SK-N-SH (cell line): ENCODE data around the gene FHL5. TPM values are rescaled to one million over a fixed set of nuclear protein-coding genes. Genes with fewer than 3 reads are reported as not detected.

ENCODE experiments used
- CTCF ChIA-PET: fragments of 300-600, 350-600 bp; formaldehyde crosslinking; extraction: SDS; loops from one replicate; lab custom pipeline; 2021; lab: Yijun Ruan, JAX
- POLR2A ChIA-PET: fragments of 350-600 bp; sonication (Branson Sonifier 250); formaldehyde crosslinking; extraction: SDS; loops from one replicate; lab custom pipeline; 2020; ENCODE audit warnings: antibody characterized with exemption, inconsistent platforms; lab: Yijun Ruan, JAX
- DNase-seq: peaks from one replicate; pipeline ENCODE4 v3.0.0; 2012
- H2AFZ ChIP-seq: fragments of 200-600 bp; sonication (generic); 2 replicates; pipeline ENCODE4 v1.8.1; 2016; ENCODE audit warnings: antibody characterized with exemption, mild to moderate bottlenecking, low read depth
- H3F3A ChIP-seq: fragments of 200-600 bp; sonication (generic); replicated peaks from 2 replicates; pipeline ENCODE3; 2016; ENCODE audit warnings: antibody characterized with exemption, mild to moderate bottlenecking; ENCODE audit not compliant: insufficient read depth
- H3K27ac ChIP-seq, 2 experiments: fragments of 200-500 bp in 1 of 2; fragments of 200-600 bp in 1 of 2; sonication (Bioruptor generic) in 1 of 2; sonication (generic), shearing (Covaris generic) in 1 of 2; 2 replicates each; pipeline versions ENCODE4 v1.5.1 to v1.6.1; 2014 to 2016; ENCODE audit warnings: low read depth in 2 of 2, inconsistent platforms in 1 of 2, low read length in 1 of 2, mild to moderate bottlenecking in 1 of 2, mixed read lengths in 1 of 2
- H3K27me3 ChIP-seq: fragments of 200-600 bp; sonication (generic), shearing (Covaris generic); 2 replicates; pipeline ENCODE4 v1.6.1; 2016; ENCODE audit warnings: mixed run types; ENCODE audit not compliant: insufficient read depth
- H3K36me3 ChIP-seq, 2 experiments: fragments of 200-500 bp in 1 of 2; fragments of 200-600 bp in 1 of 2; sonication (Bioruptor generic) in 1 of 2; sonication (generic) in 1 of 2; replicated peaks in 1 of 2; 2 replicates each; pipeline versions ENCODE3 to v1.5.1; 2014 to 2016; ENCODE audit warnings: low read length in 1 of 2, mild to moderate bottlenecking in 1 of 2; ENCODE audit not compliant: insufficient read depth in 2 of 2, control insufficient read depth in 1 of 2
- H3K4me1 ChIP-seq, 2 experiments: fragments of 200-500 bp in 1 of 2; fragments of 200-600 bp in 1 of 2; sonication (Bioruptor generic) in 1 of 2; sonication (generic), shearing (Covaris generic) in 1 of 2; 2 replicates each; pipeline versions ENCODE4 v1.5.1 to v1.6.1; 2014 to 2016; ENCODE audit warnings: low read depth in 1 of 2, low read length in 1 of 2, mixed run types in 1 of 2; ENCODE audit not compliant: insufficient read depth in 2 of 2, control insufficient read depth in 1 of 2
- H3K4me2 ChIP-seq: fragments of 200-600 bp; sonication (generic), shearing (Covaris generic); 2 replicates; pipeline ENCODE4 v1.6.1; 2017; ENCODE audit warnings: mixed run types
- H3K4me3 ChIP-seq, 2 experiments: fragments of 200-500 bp in 1 of 2; fragments of 200-600 bp in 1 of 2; sonication (Bioruptor generic) in 1 of 2; sonication (generic), shearing (Covaris generic) in 1 of 2; 2 replicates each; pipeline versions ENCODE4 v1.5.1 to v1.8.1; 2014 to 2016; ENCODE audit warnings: low read depth in 2 of 2, inconsistent platforms in 1 of 2, low read length in 1 of 2, mild to moderate bottlenecking in 1 of 2, mixed read lengths in 1 of 2, moderate library complexity in 1 of 2
- H3K79me2 ChIP-seq: fragments of 200-600 bp; sonication (generic); 2 replicates; pipeline ENCODE4 v1.8.1; 2017; ENCODE audit warnings: mild to moderate bottlenecking; ENCODE audit not compliant: insufficient read depth
- H3K9ac ChIP-seq: fragments of 200-600 bp; sonication (generic); 2 replicates; pipeline ENCODE4 v1.6.1; 2017; ENCODE audit warnings: mixed run types
- H3K9me2 ChIP-seq: fragments of 200-600 bp; sonication (generic); 2 replicates; pipeline ENCODE4 v1.6.1; 2017; ENCODE audit warnings: mixed run types
- H3K9me3 ChIP-seq: fragments of 200-600 bp; sonication (generic); 2 replicates; pipeline ENCODE4 v1.6.1; 2017; ENCODE audit warnings: mixed run types, mild to moderate bottlenecking, moderate library complexity
- H4K20me1 ChIP-seq: fragments of 200-600 bp; sonication (generic); 2 replicates; pipeline ENCODE4 v1.6.1; 2017; ENCODE audit warnings: mild to moderate bottlenecking, mixed run types; ENCODE audit not compliant: insufficient read depth
- CHD2 ChIP-seq: fragments of 150-350 bp; IDR thresholded peaks from 2 replicates; pipeline ENCODE4 v1.6.1; 2018; ENCODE audit warnings: low read length; ENCODE audit not compliant: partially characterized antibody
- ELF1 ChIP-seq: IDR thresholded peaks from 2 replicates; pipeline ENCODE4 v1.4.0; 2012
- FOXJ3 ChIP-seq: sonication (generic); formaldehyde crosslinking; IDR thresholded peaks from 2 replicates; pipeline ENCODE4 v1.5.1; 2020; ENCODE audit warnings: mild to moderate bottlenecking, missing genetic modification reagents
- FOXM1 ChIP-seq: IDR thresholded peaks from 2 replicates; pipeline ENCODE4 v1.4.0; 2012; ENCODE audit warnings: low read depth, mild to moderate bottlenecking
- GABPA ChIP-seq: IDR thresholded peaks from 2 replicates; pipeline ENCODE4 v1.4.0; 2012; ENCODE audit warnings: low read depth, mild to moderate bottlenecking
- NFIC ChIP-seq: IDR thresholded peaks from 2 replicates; pipeline ENCODE4 v1.4.0; 2012; ENCODE audit warnings: borderline replicate concordance
- PBX3 ChIP-seq: IDR thresholded peaks from 2 replicates; pipeline ENCODE4; 2012
- TAF1 ChIP-seq: IDR thresholded peaks from 2 replicates; pipeline ENCODE4 v1.6.1; 2012; ENCODE audit warnings: low read depth, mild to moderate bottlenecking, low read length, moderate library complexity, borderline replicate concordance
- TCF12 ChIP-seq: IDR thresholded peaks from 2 replicates; pipeline ENCODE4 v1.4.0; 2012
- TEAD4 ChIP-seq: IDR thresholded peaks from 2 replicates; pipeline ENCODE4 v1.4.0; 2012; ENCODE audit warnings: mild to moderate bottlenecking, borderline replicate concordance; ENCODE audit not compliant: insufficient read depth
- USF1 ChIP-seq: IDR thresholded peaks from 2 replicates; pipeline ENCODE4 v1.4.0; 2012; ENCODE audit warnings: low read depth, borderline replicate concordance
- YY1 ChIP-seq: IDR thresholded peaks from 2 replicates; pipeline ENCODE4 v1.4.0; 2012; ENCODE audit warnings: low read depth, mild to moderate bottlenecking
- WGBS: methylation state at CpG from one replicate; pipeline ENCODE4 v1.1.6; 2017; ENCODE audit warnings: low lambda C conversion rate; 5-methylcytosine and 5-hydroxymethylcytosine counted together
- polyA plus RNA-seq, 3 experiments: library from polyadenylated mRNA; depleted of rRNA; stranded (reverse); fragments of >200 nt; gene quantifications; 2 replicates each; pipeline ENCODE4 v1.2.3, GENCODE V29; 2012
- TF ChIP-seq, protein P1 (sequence below): IDR thresholded peaks from 2 replicates; pipeline ENCODE4 v1.4.0; 2012; ENCODE audit warnings: low read depth, borderline replicate concordance
- TF ChIP-seq, protein P2 (sequence below): fragments of 200-600 bp; sonication (generic); IDR thresholded peaks from 2 replicates; pipeline ENCODE4 v1.6.1; 2017; ENCODE audit warnings: antibody characterized with exemption, mild to moderate bottlenecking, moderate library complexity

Gene FHL5
- polyA plus RNA-seq, 1 of the 3 experiments (the other 2 are of a cell fraction): not detected

GRCh38 chr6:96620851-96621250 is 57.9 kb downstream of the FHL5 start:
- no peak for DNase-seq
- Histone ChIP-seq H3K9ac (no peak overlapping the region), H3K4me1 (no peaks in the 10 kb centered on the region), H3K27ac (no peak overlapping the region), H4K20me1 (no peaks in the 10 kb centered on the region), H3K79me2 (no peaks in the 10 kb centered on the region), H2AFZ (no peak overlapping the region), H3K27me3 (no peaks in the 10 kb centered on the region), H3K4me2 (no peak overlapping the region), H3K9me3 (no peaks in the 10 kb centered on the region), H3F3A (no peaks in the 10 kb centered on the region), H3K4me3 (no peak overlapping the region), H3K36me3 (no peaks in the 10 kb centered on the region), H3K9me2 (no peaks in the 10 kb centered on the region)
- TF ChIP-seq TAF1: no peak
- no peak for TF ChIP-seq TEAD4
- TF ChIP-seq PBX3: no peak
- TF ChIP-seq, protein P1, sequence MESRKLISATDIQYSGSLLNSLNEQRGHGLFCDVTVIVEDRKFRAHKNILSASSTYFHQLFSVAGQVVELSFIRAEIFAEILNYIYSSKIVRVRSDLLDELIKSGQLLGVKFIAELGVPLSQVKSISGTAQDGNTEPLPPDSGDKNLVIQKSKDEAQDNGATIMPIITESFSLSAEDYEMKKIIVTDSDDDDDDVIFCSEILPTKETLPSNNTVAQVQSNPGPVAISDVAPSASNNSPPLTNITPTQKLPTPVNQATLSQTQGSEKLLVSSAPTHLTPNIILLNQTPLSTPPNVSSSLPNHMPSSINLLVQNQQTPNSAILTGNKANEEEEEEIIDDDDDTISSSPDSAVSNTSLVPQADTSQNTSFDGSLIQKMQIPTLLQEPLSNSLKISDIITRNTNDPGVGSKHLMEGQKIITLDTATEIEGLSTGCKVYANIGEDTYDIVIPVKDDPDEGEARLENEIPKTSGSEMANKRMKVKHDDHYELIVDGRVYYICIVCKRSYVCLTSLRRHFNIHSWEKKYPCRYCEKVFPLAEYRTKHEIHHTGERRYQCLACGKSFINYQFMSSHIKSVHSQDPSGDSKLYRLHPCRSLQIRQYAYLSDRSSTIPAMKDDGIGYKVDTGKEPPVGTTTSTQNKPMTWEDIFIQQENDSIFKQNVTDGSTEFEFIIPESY: no peak
- no peak for TF ChIP-seq TCF12
- no peak for TF ChIP-seq CHD2
- TF ChIP-seq FOXJ3: no peak
- TF ChIP-seq GABPA: no peak
- TF ChIP-seq ELF1: no peak
- no peak for TF ChIP-seq USF1
- no peak for TF ChIP-seq YY1
- ChIA-PET POLR2A (no interaction called here), CTCF (interaction anchor here (0.8 to 2.5 kb wide), 4 partner anchors 12 to 439 kb away, joined by 3 to 12 read pairs (median 4); no protein-coding TSS in a partner anchor)
- 32% methylated on average over 6 of the region's 6 CpGs for WGBS

DNA sequence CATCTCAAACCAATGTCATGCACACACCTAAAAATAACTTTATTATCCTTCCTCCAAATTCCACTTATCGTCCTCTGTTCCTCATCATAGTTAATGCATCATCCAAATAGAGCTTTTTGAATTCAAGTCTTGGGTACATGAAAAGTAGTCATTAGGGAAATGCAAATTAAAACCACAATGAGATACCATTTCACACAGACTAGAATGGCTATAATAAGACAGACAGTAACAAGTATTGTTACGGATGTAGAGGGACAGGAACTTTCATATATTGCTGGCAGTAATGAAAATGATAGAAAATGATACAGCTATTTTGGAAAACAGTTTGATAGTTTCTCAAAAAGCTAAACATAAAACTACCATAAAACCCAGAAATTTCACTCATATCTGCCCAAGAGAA is 59.1 kb downstream of the FHL5 start:
- no peaks in the 10 kb centered on the region for H3K27me3 ChIP-seq
- H3K9ac ChIP-seq: no peak overlapping the region
- H3K27ac ChIP-seq: no peak overlapping the region
- H3K4me3 ChIP-seq: no peak overlapping the region
- H3K4me2 ChIP-seq: no peak overlapping the region
- no peaks in the 10 kb centered on the region for H4K20me1 ChIP-seq
- H3F3A ChIP-seq: no peaks in the 10 kb centered on the region
- no peak for DNase-seq
- H3K9me3 ChIP-seq: no peaks in the 10 kb centered on the region
- WGBS: 40% methylated on average over 2 of the region's 2 CpGs
- TF ChIP-seq, protein P2, sequence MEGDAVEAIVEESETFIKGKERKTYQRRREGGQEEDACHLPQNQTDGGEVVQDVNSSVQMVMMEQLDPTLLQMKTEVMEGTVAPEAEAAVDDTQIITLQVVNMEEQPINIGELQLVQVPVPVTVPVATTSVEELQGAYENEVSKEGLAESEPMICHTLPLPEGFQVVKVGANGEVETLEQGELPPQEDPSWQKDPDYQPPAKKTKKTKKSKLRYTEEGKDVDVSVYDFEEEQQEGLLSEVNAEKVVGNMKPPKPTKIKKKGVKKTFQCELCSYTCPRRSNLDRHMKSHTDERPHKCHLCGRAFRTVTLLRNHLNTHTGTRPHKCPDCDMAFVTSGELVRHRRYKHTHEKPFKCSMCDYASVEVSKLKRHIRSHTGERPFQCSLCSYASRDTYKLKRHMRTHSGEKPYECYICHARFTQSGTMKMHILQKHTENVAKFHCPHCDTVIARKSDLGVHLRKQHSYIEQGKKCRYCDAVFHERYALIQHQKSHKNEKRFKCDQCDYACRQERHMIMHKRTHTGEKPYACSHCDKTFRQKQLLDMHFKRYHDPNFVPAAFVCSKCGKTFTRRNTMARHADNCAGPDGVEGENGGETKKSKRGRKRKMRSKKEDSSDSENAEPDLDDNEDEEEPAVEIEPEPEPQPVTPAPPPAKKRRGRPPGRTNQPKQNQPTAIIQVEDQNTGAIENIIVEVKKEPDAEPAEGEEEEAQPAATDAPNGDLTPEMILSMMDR: no peak
- no peak for TF ChIP-seq FOXJ3
- TF ChIP-seq, protein P1: no peak
- no peak for TF ChIP-seq GABPA
- no peak for TF ChIP-seq NFIC
- TF ChIP-seq FOXM1: no peak
- TF ChIP-seq YY1: no peak
- TF ChIP-seq, all 33 proteins: peak for 0
- Histone ChIP-seq H3K36me3 (no peaks in the 10 kb centered on the region), H3K4me1 (no peaks in the 10 kb centered on the region), H3K9me2 (no peaks in the 10 kb centered on the region), H2AFZ (no peak overlapping the region), H3K79me2 (no peaks in the 10 kb centered on the region)
- ChIA-PET POLR2A (no interaction called here), CTCF (interaction anchor here (1.0 to 2.5 kb wide), 3 partner anchors 243 to 438 kb away, joined by 3 to 12 read pairs (median 5); no protein-coding TSS in a partner anchor)
